HepG2 (cell line): ENCODE data around the gene PCDH7. TPM values are rescaled to one million over a fixed set of nuclear protein-coding genes. Genes with fewer than 3 reads are reported as not detected.

Source experiments
- ATAC-seq: fragments of 200-7000 bp; cut with Tn5 transposase; 3 replicates; pipeline ENCODE4 v1.9.1; 2020; ENCODE audit warnings: mild to moderate bottlenecking, moderate library complexity
- BruUV-seq: library from RNA; stranded (reverse); fragments of 400-500 nt; replicated peaks from 2 replicates; lab custom pipeline; 2021; lab: Mats Ljungman, UMichigan
- CTCF ChIA-PET: fragments of 300-600 bp; formaldehyde crosslinking; extraction: SDS; loops from one replicate; lab custom pipeline; 2021; ENCODE audit warnings: low total read pairs, inconsistent platforms, low intra/inter-chr PET ratio; lab: Yijun Ruan, JAX
- POLR2A ChIA-PET: fragments of 350-600 bp; sonication (Branson Sonifier 250); formaldehyde crosslinking; loops from one replicate; lab custom pipeline; 2020; ENCODE audit warnings: antibody characterized with exemption, inconsistent platforms; lab: Yijun Ruan, JAX
- DNase-seq: peaks from one replicate; pipeline ENCODE4 v3.0.0-alpha.2; 2015; ENCODE audit warnings: low spot score
- FAIRE-seq: peaks from 3 replicates; lab custom pipeline; 2011; peaks lifted over from hg19 to GRCh38; lab: Jason Lieb, UNC
- H2AFZ ChIP-seq: one replicate; pipeline ENCODE4 v1.6.1; 2011; ENCODE audit warnings: low read length, inconsistent platforms
- H3K27ac ChIP-seq: fragments of 300-600 bp; 3 replicates; pipeline ENCODE4 v1.8.0; 2011; ENCODE audit warnings: mixed run types, mild to moderate bottlenecking, mixed read lengths, low read length, inconsistent platforms; ENCODE audit not compliant: insufficient read depth; ENCODE audit errors: extremely low read length
- H3K27me3 ChIP-seq, 2 experiments: fragments of 200-600 bp in 1 of 2; 2 replicates in 1 of 2; 3 replicates in 1 of 2; pipeline versions ENCODE4 v1.6.0 to v1.8.0; 2011; ENCODE audit warnings: low read length in 2 of 2, mild to moderate bottlenecking in 2 of 2, moderate library complexity in 2 of 2, inconsistent platforms in 1 of 2; ENCODE audit not compliant: insufficient read depth in 2 of 2, control insufficient read depth in 1 of 2
- H3K36me3 ChIP-seq, 2 experiments: fragments of 200-600 bp in 1 of 2; replicated peaks in 1 of 2; 2 replicates in 1 of 2; 3 replicates in 1 of 2; pipeline versions ENCODE4 v1.5.1 to v1.8.0; 2011; ENCODE audit warnings: low read length in 2 of 2, inconsistent platforms in 1 of 2; ENCODE audit not compliant: insufficient read depth in 2 of 2, control insufficient read depth in 1 of 2
- H3K4me1 ChIP-seq: 2 replicates; pipeline ENCODE4 v1.5.1; 2012; ENCODE audit warnings: low read length, inconsistent platforms; ENCODE audit not compliant: insufficient read depth
- H3K4me2 ChIP-seq: 2 replicates; pipeline ENCODE4 v1.6.0; 2011; ENCODE audit warnings: low read depth, low read length, inconsistent platforms
- H3K4me3 ChIP-seq, 3 experiments: fragments of 200-600 bp in 1 of 3; sonication (generic), shearing (Covaris generic) in 1 of 3; replicated peaks in 1 of 3; 2 replicates each; pipeline ENCODE4 v1.5.1; 2011 to 2016; ENCODE audit warnings: low read length in 3 of 3, inconsistent platforms in 2 of 3, low read depth in 2 of 3, mild to moderate bottlenecking in 2 of 3, control low read depth in 1 of 3, mixed read lengths in 1 of 3; ENCODE audit not compliant: insufficient read depth in 1 of 3
- H3K79me2 ChIP-seq: one replicate; pipeline ENCODE4 v1.6.1; 2011; ENCODE audit warnings: low read length, inconsistent platforms; ENCODE audit not compliant: insufficient read depth
- H3K9ac ChIP-seq: 2 replicates; pipeline ENCODE4 v1.6.0; 2011; ENCODE audit warnings: mild to moderate bottlenecking, low read depth, low read length, inconsistent platforms; ENCODE audit not compliant: insufficient read depth
- H3K9me3 ChIP-seq: 2 replicates; pipeline ENCODE4 v1.5.1; 2012; ENCODE audit warnings: mild to moderate bottlenecking, low read length
- H4K20me1 ChIP-seq: 2 replicates; pipeline ENCODE4 v1.6.0; 2011; ENCODE audit warnings: inconsistent platforms, mild to moderate bottlenecking, low read length, moderate library complexity; ENCODE audit not compliant: insufficient read depth
- ARNTL ChIP-seq: sonication (generic); formaldehyde crosslinking; IDR thresholded peaks from 2 replicates; pipeline ENCODE4 v1.4.0; 2020; ENCODE audit warnings: mild to moderate bottlenecking, missing genetic modification reagents
- CREB3 ChIP-seq: sonication (generic); formaldehyde crosslinking; IDR thresholded peaks from 2 replicates; pipeline ENCODE4 v1.5.0; 2020; ENCODE audit warnings: missing genetic modification reagents
- ELF4 ChIP-seq: sonication (generic); formaldehyde crosslinking; IDR thresholded peaks from 2 replicates; pipeline ENCODE4 v1.5.0; 2020; ENCODE audit warnings: missing genetic modification reagents, mild to moderate bottlenecking, moderate library complexity, borderline replicate concordance
- ETV5 ChIP-seq: IDR thresholded peaks from 2 replicates; pipeline ENCODE4 v1.6.1; 2018; ENCODE audit warnings: missing biosample characterization, missing genetic modification reagents, inconsistent platforms, borderline replicate concordance
- FOXK2 ChIP-seq: fragments of 450-650 bp; IDR thresholded peaks from 2 replicates; pipeline ENCODE4 v1.6.1; 2016
- KMT2A ChIP-seq: sonication (generic); formaldehyde crosslinking; IDR thresholded peaks from 2 replicates; pipeline ENCODE4 v1.4.0; 2020; ENCODE audit warnings: missing genetic modification reagents
- MAX ChIP-seq: IDR thresholded peaks from 2 replicates; pipeline ENCODE4 v1.6.1; 2012; ENCODE audit warnings: inconsistent platforms
- MIER3 ChIP-seq: IDR thresholded peaks from 2 replicates; pipeline ENCODE4 v1.6.1; 2016; ENCODE audit warnings: missing compliant biosample characterization, borderline replicate concordance
- PAWR ChIP-seq: sonication (generic); formaldehyde crosslinking; IDR thresholded peaks from 2 replicates; pipeline ENCODE4 v1.4.0; 2020; ENCODE audit warnings: missing genetic modification reagents, mild to moderate bottlenecking, borderline replicate concordance
- POLR2A ChIP-seq, 2 experiments: IDR thresholded peaks; 2 replicates each; pipeline ENCODE4 v1.6.1; 2011; ENCODE audit warnings: low read depth in 2 of 2, low read length in 2 of 2, mild to moderate bottlenecking in 1 of 2, moderate library complexity in 1 of 2; ENCODE audit not compliant: insufficient read depth in 1 of 2
- SALL1 ChIP-seq: sonication (generic); formaldehyde crosslinking; IDR thresholded peaks from 2 replicates; pipeline ENCODE4 v1.8.0; 2022; ENCODE audit warnings: mild to moderate bottlenecking, missing genetic modification reagents
- ZNF232 ChIP-seq: sonication (generic); formaldehyde crosslinking; IDR thresholded peaks from 2 replicates; pipeline ENCODE4 v1.4.0; 2020; ENCODE audit warnings: missing genetic modification reagents, borderline replicate concordance
- ZNF567 ChIP-seq: sonication (generic); formaldehyde crosslinking; IDR thresholded peaks from 2 replicates; pipeline ENCODE4 v1.8.1; 2023; ENCODE audit warnings: mild to moderate bottlenecking, missing genetic modification reagents, borderline replicate concordance
- ZNF619 ChIP-seq: sonication (generic); formaldehyde crosslinking; IDR thresholded peaks from 2 replicates; pipeline ENCODE4 v1.4.0; 2020; ENCODE audit warnings: mild to moderate bottlenecking, missing genetic modification reagents
- ZXDC ChIP-seq: sonication (generic); formaldehyde crosslinking; IDR thresholded peaks from 2 replicates; pipeline ENCODE4 v1.5.0; 2020; ENCODE audit warnings: mild to moderate bottlenecking, missing genetic modification reagents
- WGBS: methylation state at CpG from one replicate; pipeline ENCODE4 v1.1.6; 2017; ENCODE audit warnings: low lambda C conversion rate; 5-methylcytosine and 5-hydroxymethylcytosine counted together
- in situ Hi-C: cut with HindIII; loops from 2 replicates; pipeline ENCODE4 v1.10.0; 2017; ENCODE audit warnings: low pct_unique_long_range_greater_than_20kb; ENCODE audit not compliant: extremely low pct_ligation_motif_present
- intact Hi-C: fragments of 100-400 bp; cut with micrococcal nuclease; formaldehyde crosslinking; loops from one replicate; pipeline ENCODE4 v1.10.0; 2022; ENCODE audit not compliant: unreplicated experiment
- polyA plus RNA-seq, 8 experiments: library from polyadenylated mRNA; depleted of rRNA in 3 of 8; stranded (reverse) in 7 of 8; unstranded in 1 of 8; fragments of >200 nt; fragmentation: Illumina TruSeq in 4 of 8; extraction: Trizol in 4 of 8; gene quantifications; 2 replicates each; pipeline versions ENCODE4 v1.2.1 to v1.2.3, GENCODE V29; 2011 to 2016; ENCODE audit warnings: low read depth in 4 of 8, missing spikeins in 1 of 8, mixed read lengths in 1 of 8; ENCODE audit not compliant: insufficient read depth in 1 of 8
- total RNA-seq, 5 experiments: library from RNA; depleted of rRNA; stranded (reverse); fragments of >200 nt; fragmentation: Illumina TruSeq; extraction: Trizol; gene quantifications; 2 replicates each; pipeline ENCODE4 v1.2.3, GENCODE V29; 2016; ENCODE audit warnings: low read depth in 1 of 5

The PCDH7 gene
- total and polyA plus RNA-seq, 2 of the 13 experiments (the other 11 are each of a cell fraction or from before 2014, with no cell fraction given), result not detected

- Histone ChIP-seq H3K79me2 (no peaks in the 10 kb centered on the region), H4K20me1 (no peaks in the 10 kb centered on the region), H3K4me3 (no peak overlapping the region), H3K4me1 (no peaks in the 10 kb centered on the region), H2AFZ (no peak overlapping the region), H3K27ac (no peak overlapping the region), H3K9me3 (no peaks in the 10 kb centered on the region), H3K36me3 (no peaks in the 10 kb centered on the region), H3K4me2 (no peak overlapping the region), H3K27me3 (no peaks in the 10 kb centered on the region), H3K9ac (no peak overlapping the region)
- DNase-seq (no peak), FAIRE-seq (no peak), ATAC-seq (no peak)
- ChIA-PET POLR2A (no interaction called here), CTCF (no interaction called here)
- intact Hi-C loops, result no loop called here
- in situ Hi-C loops, result no loop called here
- BruUV-seq, result no TSS peak
- no peak for TF ChIP-seq KMT2A (CRISPR knock-in tag)
- no peak for TF ChIP-seq SALL1 (CRISPR knock-in tag)
- no peak for TF ChIP-seq ZNF619 (CRISPR knock-in tag)
- no peak for TF ChIP-seq MIER3 (CRISPR knock-in tag)
- TF ChIP-seq ZNF567 (CRISPR knock-in tag), result no peak
- TF ChIP-seq POLR2A (IDR thresholded peaks at IDR 0.05; ENCODE audit: insufficient read depth in 1 of 2, low read depth in 2 of 2, low read length in 2 of 2), result no peak
- TF ChIP-seq PAWR (CRISPR knock-in tag), result no peak
- TF ChIP-seq MAX, result no peak
- no peak for TF ChIP-seq ELF4 (CRISPR knock-in tag)
- TF ChIP-seq ARNTL (CRISPR knock-in tag), result no peak
- TF ChIP-seq ZXDC (CRISPR knock-in tag), result no peak
- no peak for TF ChIP-seq ETV5
- no peak for TF ChIP-seq FOXK2
- TF ChIP-seq CREB3 (CRISPR knock-in tag), result no peak
- TF ChIP-seq ZNF232 (CRISPR knock-in tag), result no peak
- 18% methylated on average over 5 of the region's 6 CpGs for WGBS
Measured at GRCh38 chr4:30769093-30769492, 48.9 kb downstream of the PCDH7 start.
